Stimulated activated naive B cell treated with anti-CD40 and anti-IgM and Interleukin-4, amounts not matched to agents 10 μg/mL and 1 μg/mL and 100 μg/mL, for 72 hours (primary cell): ENCODE data around the gene TRIB2.

ENCODE experiments used
- ATAC-seq, 2 donors: fragments of 150-1000 bp; cut with Tn5 transposase; replicated peaks; 2 replicates each; pipeline ENCODE4 v1.10.0; 2021; ENCODE audit warnings: moderate library complexity in 1 of 2
- DNase-seq: peaks from one replicate; pipeline ENCODE4 v3.0.0; 2021
- H3K27ac Mint-ChIP-seq: one replicate; pipeline ENCODE4 v1.8.0; 2022; ENCODE audit warnings: mild to moderate bottlenecking, mixed read lengths
- H3K27me3 Mint-ChIP-seq, 2 donors: one replicate each; pipeline ENCODE4 v1.8.0; 2022; ENCODE audit warnings: mixed read lengths in 2 of 2
- H3K36me3 Mint-ChIP-seq, 2 donors: one replicate each; pipeline ENCODE4 v1.8.0; 2022; ENCODE audit warnings: mixed read lengths in 2 of 2, mild to moderate bottlenecking in 1 of 2
- H3K4me1 Mint-ChIP-seq, 2 donors: one replicate each; pipeline ENCODE4 v1.8.0; 2022; ENCODE audit warnings: mixed read lengths in 2 of 2, mild to moderate bottlenecking in 1 of 2
- H3K4me3 Mint-ChIP-seq, 2 donors: one replicate each; pipeline ENCODE4 v1.8.0; 2022; ENCODE audit warnings: mild to moderate bottlenecking in 2 of 2, mixed read lengths in 2 of 2, moderate library complexity in 1 of 2
- H3K9me3 Mint-ChIP-seq, 2 donors: one replicate each; pipeline ENCODE4 v1.8.0; 2022; ENCODE audit warnings: mixed read lengths in 2 of 2, mild to moderate bottlenecking in 1 of 2

TRIB2 gene

GRCh38 chr2:12762976-12763375 lies 46.2 kb downstream of the TRIB2 start:
- Mint-ChIP-seq H3K27ac (no peak overlapping the region), H3K4me3 (no peak overlapping the region), H3K4me1 (no peaks in the 10 kb centered on the region)

GRCh38 chr2:12763486-12763885 lies 46.8 kb downstream of the TRIB2 start:
- Mint-ChIP-seq H3K4me1 (no peaks in the 10 kb centered on the region), H3K9me3 (peaks cover 2 to 5% of the 10 kb centered on the region in 2 donors), H3K36me3 (no peaks in the 10 kb centered on the region), H3K27me3 (peaks cover 38 to 44% of the 10 kb centered on the region in 2 donors), H3K4me3 (no peak overlapping the region), H3K27ac (no peak overlapping the region)
- no peak for DNase-seq
- no peak for ATAC-seq

More at GRCh38 chr2:12762976-12763375, 46.2 kb downstream of the TRIB2 start:
- ATAC-seq (no peak), DNase-seq (no peak)
- H3K9me3 Mint-ChIP-seq = peaks cover 2 to 5% of the 10 kb centered on the region in 2 donors
- H3K27me3 Mint-ChIP-seq = peaks cover 35 to 41% of the 10 kb centered on the region in 2 donors
- no peaks in the 10 kb centered on the region for H3K36me3 Mint-ChIP-seq

DNA sequence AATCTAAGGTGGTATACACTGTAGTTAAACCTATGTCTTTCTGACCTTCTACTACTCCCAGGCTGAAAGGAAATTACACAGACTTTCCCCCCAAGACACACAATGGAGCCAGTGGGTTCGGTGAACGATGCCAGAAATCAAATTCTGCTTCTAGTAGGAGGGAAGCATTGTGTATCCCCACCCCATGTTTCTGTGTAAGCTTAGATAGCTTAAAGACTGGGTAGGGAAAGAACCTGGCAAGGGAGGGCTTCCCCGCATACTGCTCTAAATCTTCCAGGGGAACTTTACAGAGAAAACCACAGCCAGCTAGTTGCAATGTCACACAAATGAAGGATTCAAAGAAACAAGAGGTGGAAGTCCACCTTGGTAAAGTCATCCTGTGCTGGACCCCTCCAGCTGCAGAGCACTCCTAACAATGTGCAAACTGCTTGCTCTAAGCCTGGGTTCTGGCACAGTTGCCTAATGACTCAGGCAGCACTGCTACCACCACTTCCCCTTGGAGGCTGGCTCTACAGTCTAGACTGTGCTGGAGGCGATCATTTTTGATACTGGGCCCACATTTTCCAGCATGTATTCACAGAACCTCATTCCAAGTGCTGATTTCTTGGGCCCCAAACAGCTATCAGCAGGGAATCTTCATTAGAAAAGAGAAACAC lies 47.5 kb downstream of the TRIB2 start:
- Mint-ChIP-seq H3K4me3 (no peak overlapping the region), H3K9me3 (peaks cover 2 to 5% of the 10 kb centered on the region in 2 donors), H3K4me1 (no peaks in the 10 kb centered on the region), H3K27me3 (peaks cover 41 to 46% of the 10 kb centered on the region in 2 donors), H3K36me3 (no peaks in the 10 kb centered on the region), H3K27ac (no peak overlapping the region)
- no peak for DNase-seq
- peak; percentile 67 to 93 for ATAC-seq

GRCh38 chr2:12764849-12765605 lies 48.3 kb downstream of the TRIB2 start:
- Mint-ChIP-seq H3K36me3 (no peaks in the 10 kb centered on the region), H3K27me3 (peaks cover 45 to 47% of the 10 kb centered on the region in 2 donors), H3K27ac (no peak overlapping the region), H3K4me1 (no peaks in the 10 kb centered on the region), H3K9me3 (peaks cover 2 to 5% of the 10 kb centered on the region in 2 donors), H3K4me3 (no peak overlapping the region)
- DNase-seq (no peak), ATAC-seq (no peak)

DNA sequence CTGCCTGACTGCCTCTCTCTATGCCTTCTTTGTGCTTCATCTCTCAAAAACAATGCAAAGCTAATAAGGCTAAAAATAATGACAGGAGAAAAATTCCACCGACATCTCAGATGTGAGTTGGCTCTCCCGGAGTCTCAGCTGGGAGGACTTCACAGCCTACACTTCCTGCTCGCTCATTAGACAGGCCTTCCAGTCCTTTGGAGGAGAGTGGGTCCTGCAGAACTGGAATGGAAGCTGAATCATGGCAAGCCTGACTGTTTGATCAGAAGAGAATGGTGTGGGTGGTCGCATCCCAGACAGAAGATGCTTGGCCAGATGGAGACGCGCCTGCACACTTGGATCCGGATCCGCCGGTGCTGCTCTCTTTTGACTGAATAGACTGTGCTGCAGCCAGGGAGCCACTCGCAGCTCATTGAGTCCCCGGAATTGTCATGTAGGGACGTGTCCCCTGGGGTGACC lies 49.7 kb downstream of the TRIB2 start:
- no peak for DNase-seq
- Mint-ChIP-seq H3K36me3 (no peaks in the 10 kb centered on the region), H3K27ac (no peak overlapping the region), H3K4me3 (no peak overlapping the region), H3K4me1 (no peaks in the 10 kb centered on the region), H3K27me3 (peaks cover 51 to 54% of the 10 kb centered on the region in 2 donors), H3K9me3 (peaks cover 2 to 5% of the 10 kb centered on the region in 2 donors)
- ATAC-seq = no peak

DNA sequence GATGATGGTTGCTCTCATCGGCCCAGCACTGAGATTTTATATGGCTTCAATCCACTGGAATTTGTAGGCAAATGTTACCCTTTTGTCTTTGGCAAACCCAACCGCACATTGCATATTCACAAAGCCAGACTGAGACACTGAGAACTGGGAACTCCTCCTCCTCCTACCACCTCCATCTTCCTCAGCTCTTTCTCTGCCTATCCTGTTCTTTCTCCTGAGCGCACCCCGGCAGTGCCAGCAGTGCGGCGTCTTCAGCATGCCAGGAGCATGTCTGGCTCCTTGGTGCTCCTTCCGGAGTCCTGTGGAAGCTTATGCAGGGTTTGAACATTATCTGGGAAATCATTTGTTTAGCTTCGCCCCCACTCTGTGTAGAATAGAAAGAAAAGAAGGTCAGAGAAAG lies 50.8 kb downstream of the TRIB2 start:
- Mint-ChIP-seq H3K4me3 (no peak overlapping the region), H3K9me3 (peaks cover 2 to 5% of the 10 kb centered on the region in 2 donors), H3K27me3 (peaks cover 62 to 65% of the 10 kb centered on the region in 2 donors), H3K4me1 (no peaks in the 10 kb centered on the region), H3K36me3 (no peaks in the 10 kb centered on the region), H3K27ac (no peak overlapping the region)
- no peak for ATAC-seq
- no peak for DNase-seq

DNA sequence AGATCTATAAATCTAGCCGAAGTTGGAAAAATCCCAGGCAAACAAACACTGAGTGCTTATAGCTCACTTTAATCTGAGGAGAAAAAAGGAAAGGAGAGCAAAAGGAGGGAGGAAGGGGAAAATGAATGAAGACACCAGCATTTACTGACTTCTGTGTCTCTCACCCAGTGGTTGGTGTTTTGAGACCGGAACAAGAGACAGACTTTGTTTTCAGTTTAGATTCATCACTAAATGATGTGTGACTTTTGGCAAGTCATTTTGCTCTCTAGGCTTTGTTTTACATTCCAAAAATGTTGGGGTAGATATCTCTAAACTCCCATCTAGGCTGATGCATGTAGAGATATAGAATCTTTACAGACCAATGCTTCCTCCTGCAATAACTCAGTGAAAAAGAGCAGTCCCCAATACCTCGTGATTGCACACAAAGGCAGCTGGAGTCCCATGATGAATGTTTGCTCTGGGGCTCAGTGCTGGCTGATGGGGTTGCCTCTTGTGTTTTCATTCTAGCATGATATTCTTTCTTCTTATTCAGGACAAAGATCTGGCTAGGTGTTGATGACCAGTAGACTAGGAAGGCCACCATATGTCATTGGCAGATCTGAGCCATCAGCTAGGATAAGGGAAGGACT lies 51.4 kb downstream of the TRIB2 start:
- Mint-ChIP-seq H3K4me1 (no peaks in the 10 kb centered on the region), H3K4me3 (no peak overlapping the region), H3K27ac (no peak overlapping the region), H3K27me3 (peaks cover 63 to 67% of the 10 kb centered on the region in 2 donors), H3K36me3 (no peaks in the 10 kb centered on the region), H3K9me3 (peaks cover 2 to 5% of the 10 kb centered on the region in 2 donors)
- no peak for ATAC-seq
- no peak for DNase-seq

- peaks cover under 1 to 2% of the 10 kb centered on the region in 2 donors for H3K9me3 Mint-ChIP-seq
- H3K27me3 Mint-ChIP-seq = peaks cover 57 to 64% of the 10 kb centered on the region in 2 donors
- ATAC-seq = no peak
- no peaks in the 10 kb centered on the region for H3K4me1 Mint-ChIP-seq
- no peaks in the 10 kb centered on the region for H3K36me3 Mint-ChIP-seq
- DNase-seq = no peak
- H3K4me3 Mint-ChIP-seq = no peak overlapping the region
- no peak overlapping the region for H3K27ac Mint-ChIP-seq
These were observed 52.9 kb downstream of the TRIB2 start for GRCh38 chr2:12769492-12770105.

GRCh38 chr2:12770300-12770968 lies 53.7 kb downstream of the TRIB2 start:
- Mint-ChIP-seq H3K36me3 (peaks cover 2 to 4% of the 10 kb centered on the region in 2 donors), H3K4me1 (no peaks in the 10 kb centered on the region), H3K4me3 (no peak overlapping the region), H3K9me3 (peaks cover 2 to 4% of the 10 kb centered on the region in 2 donors), H3K27me3 (peaks cover 52 to 60% of the 10 kb centered on the region in 2 donors), H3K27ac (no peak overlapping the region)
- no peak for ATAC-seq
- DNase-seq = no peak

GRCh38 chr2:12771154-12771553 lies 54.4 kb downstream of the TRIB2 start:
- Mint-ChIP-seq H3K9me3 (peaks cover 2 to 4% of the 10 kb centered on the region in 2 donors), H3K4me3 (no peak overlapping the region), H3K36me3 (peaks cover 2 to 4% of the 10 kb centered on the region in 2 donors), H3K27me3 (peaks cover 52 to 54% of the 10 kb centered on the region in 2 donors), H3K4me1 (no peaks in the 10 kb centered on the region), H3K27ac (no peak overlapping the region)
- no peak for ATAC-seq
- DNase-seq = no peak

DNA sequence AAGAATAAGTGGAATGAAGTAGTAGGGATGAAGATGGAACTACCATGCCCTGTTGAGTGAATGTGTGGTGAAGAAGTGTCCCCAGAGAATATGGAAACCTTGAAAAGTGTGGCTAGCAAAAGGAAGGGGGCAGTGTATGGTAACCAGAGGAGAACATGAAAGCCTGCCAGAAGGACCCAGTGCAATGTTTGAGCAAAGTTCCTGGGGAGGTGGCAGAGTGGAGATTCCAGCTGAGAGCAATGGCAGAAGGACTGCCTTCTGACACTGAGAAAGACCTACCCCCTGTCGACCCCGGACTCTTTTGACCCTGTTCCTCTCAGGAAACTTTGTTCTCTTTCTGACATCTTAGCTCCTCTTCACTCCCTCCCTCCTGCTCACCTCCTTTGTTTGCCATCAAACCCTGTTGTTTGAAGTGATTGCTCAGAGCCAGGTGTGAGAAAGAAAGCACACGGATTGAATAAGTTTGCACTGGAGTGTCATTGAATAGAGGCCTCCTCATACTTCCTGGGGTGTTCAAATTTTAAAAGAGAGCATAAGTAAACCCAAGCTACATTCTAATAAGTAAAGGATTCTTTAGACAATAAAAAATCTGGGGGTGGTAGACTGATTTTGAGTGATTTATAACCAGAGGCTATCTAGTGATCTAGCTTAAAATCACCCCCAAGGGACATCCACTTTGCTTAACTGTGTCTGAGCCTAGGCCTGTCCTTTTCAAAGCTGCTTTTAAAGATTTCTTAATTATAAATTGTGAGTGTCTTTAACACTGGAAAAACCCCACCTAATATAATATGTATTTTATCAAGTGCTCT lies 57.1 kb downstream of the TRIB2 start:
- DNase-seq (no peak), ATAC-seq (no peak)
- Mint-ChIP-seq H3K4me1 (no peaks in the 10 kb centered on the region), H3K27me3 (peaks cover 33 to 35% of the 10 kb centered on the region in 2 donors), H3K9me3 (peaks cover 2 to 4% of the 10 kb centered on the region in 2 donors), H3K4me3 (no peak overlapping the region), H3K36me3 (peaks cover 2 to 4% of the 10 kb centered on the region in 2 donors), H3K27ac (no peak overlapping the region)

DNA sequence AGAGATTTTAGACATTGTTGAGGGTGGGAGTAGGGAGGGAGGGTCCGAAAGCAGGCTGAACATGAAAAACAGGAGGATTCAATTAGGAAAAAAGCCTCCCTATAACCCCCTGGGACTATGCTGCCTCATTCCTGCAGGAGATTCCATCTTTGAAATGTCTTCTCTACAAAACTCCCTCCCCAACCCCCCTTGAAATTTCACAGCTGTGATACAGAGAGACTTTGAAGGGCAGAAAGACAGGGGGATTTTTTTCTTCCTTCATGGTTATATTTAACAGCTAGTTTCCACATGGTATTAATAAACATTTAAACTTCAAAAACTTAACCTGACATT lies 57.6 kb downstream of the TRIB2 start:
- H3K27me3 Mint-ChIP-seq = peaks cover 30 to 31% of the 10 kb centered on the region in 2 donors
- no peaks in the 10 kb centered on the region for H3K4me1 Mint-ChIP-seq
- no peak overlapping the region for H3K27ac Mint-ChIP-seq
- no peak for DNase-seq
- no peak for ATAC-seq
- peaks cover 2 to 4% of the 10 kb centered on the region in 2 donors for H3K9me3 Mint-ChIP-seq
- no peak overlapping the region for H3K4me3 Mint-ChIP-seq
- peaks cover 2 to 4% of the 10 kb centered on the region in 2 donors for H3K36me3 Mint-ChIP-seq

- H3K9me3 Mint-ChIP-seq = peaks cover 2 to 4% of the 10 kb centered on the region in 2 donors
- DNase-seq (no peak), ATAC-seq (no peak)
- H3K4me3 Mint-ChIP-seq = no peak overlapping the region
- H3K36me3 Mint-ChIP-seq = peaks cover 2 to 4% of the 10 kb centered on the region in 2 donors
- no peaks in the 10 kb centered on the region for H3K4me1 Mint-ChIP-seq
- peaks cover 14 to 17% of the 10 kb centered on the region in 2 donors for H3K27me3 Mint-ChIP-seq
- no peak overlapping the region for H3K27ac Mint-ChIP-seq
These were observed 59.8 kb downstream of the TRIB2 start for GRCh38 chr2:12776521-12776961.
